Activated CD4-positive, alpha-beta T cell treated with anti-CD3 and anti-CD28 coated beads, Interleukin-2, amount 50 U/mL, for 4 hours (primary cell): ENCODE results near the gene OR2AP1.
A peak's percentile ranks its signal among the peaks of the same experiment; 100 is the strongest.
"Not testable (repeated sequence)": the region's sequence is repeated elsewhere in the genome, so short reads cannot be mapped to it uniquely, and the experiment has no call there.

ENCODE experiments used
- DNase-seq, 2 experiments: peaks; one replicate each; pipeline ENCODE4 v3.0.0-alpha.2; 2020

OR2AP1 gene

DNA sequence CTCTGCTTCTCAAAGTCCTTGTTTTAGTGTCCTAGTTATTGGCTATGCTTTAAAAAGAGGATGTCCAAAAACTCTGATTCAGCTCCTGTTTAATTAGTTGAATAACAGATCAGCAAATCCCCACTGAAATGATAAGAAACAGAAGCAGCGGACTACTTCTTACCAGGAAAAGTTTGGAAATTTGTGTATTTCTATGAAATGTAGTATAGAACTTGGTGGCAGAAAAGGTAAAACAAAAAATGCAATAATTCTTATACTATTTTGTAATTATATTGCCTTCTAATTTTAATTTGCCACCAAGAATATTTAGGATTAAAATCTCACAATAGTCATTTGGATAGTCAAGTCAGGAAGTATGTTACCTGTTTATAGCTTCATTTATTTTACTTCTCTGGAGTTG, at the start of gene OR2AP1:
Gene OR2AP1 (plus strand): TSS at position 301 of the 400 bp plus-strand sequence. CDS start 1,947 bp downstream, outside the sequence.
- DNase-seq = no peak

DNA sequence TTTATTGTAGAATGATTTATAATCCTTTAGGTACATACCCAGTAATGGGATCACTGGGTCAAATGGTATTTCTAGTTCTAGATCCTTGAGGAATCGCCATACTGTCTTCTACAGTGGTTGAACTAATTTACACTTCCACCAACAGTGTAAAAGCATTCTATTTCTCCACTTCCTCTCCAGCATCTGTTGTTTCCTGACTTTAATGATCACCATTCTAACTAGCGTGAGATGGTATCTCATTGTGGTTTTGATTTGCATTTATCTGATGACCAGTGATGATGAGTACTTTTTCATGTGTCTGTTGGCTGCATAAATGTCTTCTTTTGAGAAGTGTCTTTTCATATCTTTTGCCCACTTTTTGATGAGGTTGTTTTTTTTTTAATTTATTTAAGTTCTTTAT, 24.0 kb upstream of the OR2AP1 start:
- DNase-seq = not testable (repeated sequence)

DNA sequence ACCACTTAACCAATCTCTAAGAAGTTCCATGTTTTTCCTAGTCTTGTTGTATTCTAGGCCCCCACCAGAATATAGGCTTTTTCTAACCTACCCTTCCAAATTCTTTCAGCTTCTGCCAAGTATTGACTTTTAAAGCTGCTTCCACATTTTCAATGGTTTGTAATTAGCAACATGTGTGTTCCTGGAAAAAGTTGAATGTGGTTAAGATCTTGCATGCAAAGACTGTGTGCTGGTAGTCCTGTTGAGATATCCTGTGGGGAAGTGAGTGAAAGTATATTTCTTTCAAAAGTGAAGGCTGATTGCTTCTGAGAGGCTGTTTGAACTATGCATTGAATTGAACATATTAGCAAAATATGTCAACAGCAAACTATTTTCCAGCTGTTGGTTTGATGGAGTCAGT, 23.5 kb upstream of the OR2AP1 start:
- DNase-seq = no peak

DNA sequence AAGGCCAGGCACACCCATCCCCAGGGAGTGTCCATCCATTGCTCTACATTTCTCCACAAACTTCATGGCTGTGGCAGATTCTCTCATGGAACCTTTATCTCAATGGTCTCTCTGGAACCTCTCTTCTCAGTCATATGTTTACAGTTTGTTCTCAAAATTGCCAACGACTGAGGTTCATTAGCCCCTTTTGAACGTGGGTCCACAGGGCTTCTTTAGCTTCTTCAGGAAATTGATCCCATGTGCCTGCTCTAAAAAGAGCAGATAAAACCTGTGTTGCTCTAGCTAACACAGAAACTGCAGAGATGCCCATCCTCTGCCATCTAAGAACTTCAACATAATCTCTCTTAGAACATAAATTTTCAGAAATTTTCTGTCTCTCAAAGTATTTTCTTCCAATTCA, 23.0 kb upstream of the OR2AP1 start, which contains the start of gene OR6C4:
Gene OR6C4 (plus strand): TSS at position 301 of the 400 bp plus-strand sequence. CDS start 1,625 bp downstream, outside the sequence.
- no peak for DNase-seq

DNA sequence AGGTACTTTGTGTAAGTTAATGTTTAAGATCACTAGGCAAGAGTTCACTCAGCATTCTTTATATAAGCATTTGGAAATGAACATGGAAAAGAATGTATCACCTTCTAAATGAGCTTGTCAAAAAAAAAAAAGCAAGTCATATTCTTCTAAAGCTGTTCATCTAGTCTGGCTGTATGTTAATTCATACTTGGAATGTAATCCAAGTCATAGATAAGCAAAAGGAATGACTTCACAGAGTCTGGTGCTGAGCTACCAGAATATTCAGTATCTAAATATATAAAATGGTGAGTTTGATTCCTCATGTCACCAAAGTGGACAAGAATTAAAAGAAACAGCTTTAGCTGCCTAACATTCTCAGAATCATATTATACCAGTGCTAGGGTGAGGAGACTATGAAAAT, 18.0 kb upstream of the OR2AP1 start:
- no peak for DNase-seq

DNA sequence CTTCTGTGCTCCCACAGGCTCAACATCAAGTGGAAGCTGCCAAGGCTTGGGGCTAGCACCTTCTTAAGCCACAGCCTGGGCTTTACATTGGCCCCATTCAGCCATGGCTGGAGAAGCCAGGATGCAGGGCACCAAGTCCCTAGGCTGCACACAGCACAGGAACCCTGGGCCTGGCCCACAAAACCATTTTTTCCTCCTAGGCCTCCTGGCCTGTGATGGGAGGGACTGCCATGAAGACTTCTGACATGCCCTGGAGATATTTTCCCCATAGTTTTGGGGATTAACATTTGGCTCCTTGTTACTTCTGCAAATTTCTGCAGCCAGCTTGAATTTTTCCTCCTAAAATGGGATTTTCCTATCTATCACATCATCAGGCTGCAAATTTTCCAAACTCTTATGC, 2.2 kb upstream of the OR2AP1 start:
- DNase-seq = not testable (repeated sequence)

DNA sequence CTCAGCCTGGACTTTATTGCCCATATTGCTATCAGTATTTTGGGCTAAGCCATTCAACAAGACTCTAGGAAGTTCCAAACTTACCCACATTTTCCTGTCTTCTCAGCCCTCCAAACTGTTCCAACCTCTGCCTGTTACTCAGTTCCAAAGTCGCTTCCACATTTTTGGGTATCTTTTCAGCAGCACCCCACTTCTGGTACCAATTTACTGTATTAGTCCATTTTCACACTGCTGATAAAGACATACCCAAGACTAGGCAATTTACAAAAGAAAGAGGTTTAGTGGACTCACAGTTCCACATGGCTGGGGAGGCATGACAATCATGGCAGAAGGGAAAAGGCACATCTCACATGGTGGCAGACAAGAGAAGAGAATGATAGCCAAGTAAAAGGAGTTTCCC, 1.6 kb upstream of the OR2AP1 start:
- DNase-seq = not testable (repeated sequence)

DNA sequence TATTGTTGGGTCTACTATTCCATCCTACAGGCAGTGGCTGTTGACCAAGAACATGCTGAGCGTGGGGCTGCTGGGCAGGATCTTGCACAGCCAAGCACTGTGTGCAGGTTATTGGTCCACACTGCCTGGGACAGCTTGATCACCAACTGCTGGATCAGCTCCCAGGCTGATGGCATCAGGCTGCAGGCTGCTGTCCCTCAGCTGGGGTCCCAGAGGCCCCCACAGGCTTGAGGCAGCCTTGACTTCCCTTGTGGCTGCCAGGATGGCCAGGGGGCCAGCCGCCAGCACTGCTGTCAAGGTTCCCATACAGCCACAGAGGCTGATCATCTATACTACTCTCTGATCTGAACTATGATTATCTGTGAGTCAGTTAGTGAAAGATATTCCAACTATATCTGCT, 9.8 kb downstream of the OR2AP1 start:
- no peak for DNase-seq

DNA sequence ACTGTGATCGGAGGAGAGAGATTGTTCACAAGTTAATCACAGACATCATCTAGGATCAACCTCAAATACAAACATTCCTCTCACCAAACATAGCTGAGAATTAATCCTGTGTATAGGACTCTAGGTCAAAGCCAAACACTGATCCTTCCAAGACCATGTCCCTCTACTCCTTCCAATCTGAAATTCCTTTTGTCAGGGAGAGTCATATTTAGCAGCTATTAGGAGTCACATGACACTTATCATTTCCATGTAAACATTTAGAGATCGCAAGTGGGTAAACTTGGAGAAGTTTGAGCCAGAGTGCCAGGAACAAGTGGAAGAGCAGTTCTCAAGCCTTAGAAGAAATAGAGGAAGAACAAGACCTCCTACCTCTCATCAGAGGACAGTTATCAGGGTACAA, 13.5 kb downstream of the OR2AP1 start:
- no peak for DNase-seq

DNA sequence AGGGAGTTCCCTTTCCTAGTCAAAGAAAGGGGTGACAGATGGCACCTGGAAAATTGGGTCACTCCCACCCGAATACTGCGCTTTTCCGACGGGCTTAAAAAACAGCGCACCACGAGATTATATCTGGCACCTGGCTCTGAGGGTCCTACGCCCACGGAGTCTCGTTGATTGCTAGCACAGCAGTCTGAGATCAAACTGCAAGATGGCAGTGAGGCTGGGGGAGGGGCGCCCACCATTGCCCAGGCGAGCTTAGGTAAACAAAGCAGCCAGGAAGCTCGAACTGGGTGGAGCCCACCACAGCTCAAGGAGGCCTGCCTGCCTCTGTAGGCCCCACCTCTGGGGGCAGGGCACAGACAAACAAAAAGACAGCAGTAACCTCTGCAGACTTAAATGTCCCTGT, 17.9 kb downstream of the OR2AP1 start:
- not testable (repeated sequence) for DNase-seq

DNA sequence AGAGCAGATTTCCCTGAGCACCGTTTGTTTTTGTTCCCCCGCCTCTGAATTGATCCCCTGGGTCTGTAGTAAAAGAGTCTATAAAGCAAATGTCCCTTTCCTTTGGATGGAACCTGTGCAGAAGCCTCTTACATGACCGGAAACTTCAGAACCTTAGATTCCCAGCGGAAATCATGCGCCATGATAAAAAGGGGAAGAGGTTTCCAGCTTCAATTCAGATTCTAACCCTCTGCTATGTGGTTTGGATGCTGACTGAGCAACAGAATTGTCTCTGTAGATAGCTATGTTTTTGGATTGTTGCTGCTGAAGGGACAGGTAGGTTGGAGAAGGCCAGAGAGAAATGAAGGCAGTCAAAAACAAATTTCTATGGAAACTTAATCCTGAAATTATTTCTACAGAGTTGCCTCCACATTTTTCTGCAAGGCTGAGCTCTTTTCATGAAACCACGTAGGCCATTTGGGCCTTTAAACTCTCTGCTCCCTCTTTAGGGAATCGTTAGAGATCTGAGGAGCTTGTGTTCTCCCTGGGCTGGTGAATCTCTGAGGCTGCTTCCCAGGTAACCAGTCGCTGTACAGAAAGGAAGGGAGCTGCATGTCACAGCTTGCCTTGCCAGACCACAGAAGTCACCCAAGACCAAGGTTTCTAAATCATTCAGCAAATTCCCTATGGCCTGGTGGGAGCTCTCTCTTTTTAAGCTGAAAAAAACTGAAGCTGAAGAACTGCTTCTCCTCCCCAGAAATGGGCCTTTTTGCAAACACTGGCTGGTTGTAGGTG, 35.7 kb downstream of the OR2AP1 start:
- no peak for DNase-seq

DNA sequence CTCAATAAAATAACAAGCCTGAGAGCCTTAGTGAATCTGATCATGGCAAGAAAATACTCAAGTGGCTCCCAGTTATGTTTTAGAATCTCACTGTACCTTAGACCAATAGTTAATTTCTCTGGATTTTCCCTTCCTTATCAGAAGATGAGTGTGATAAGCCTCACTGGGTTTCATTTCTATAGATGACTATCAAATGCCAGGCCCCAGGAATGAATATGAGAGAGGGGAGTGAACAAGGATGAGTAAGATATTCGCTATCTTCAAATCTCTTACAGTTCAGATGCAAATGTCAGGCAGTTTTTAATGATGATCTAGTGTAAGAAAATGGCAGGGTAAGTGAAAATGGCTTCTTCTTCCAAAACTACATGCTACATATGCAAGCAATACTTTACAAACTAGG, 38.3 kb downstream of the OR2AP1 start:
- no peak for DNase-seq

DNA sequence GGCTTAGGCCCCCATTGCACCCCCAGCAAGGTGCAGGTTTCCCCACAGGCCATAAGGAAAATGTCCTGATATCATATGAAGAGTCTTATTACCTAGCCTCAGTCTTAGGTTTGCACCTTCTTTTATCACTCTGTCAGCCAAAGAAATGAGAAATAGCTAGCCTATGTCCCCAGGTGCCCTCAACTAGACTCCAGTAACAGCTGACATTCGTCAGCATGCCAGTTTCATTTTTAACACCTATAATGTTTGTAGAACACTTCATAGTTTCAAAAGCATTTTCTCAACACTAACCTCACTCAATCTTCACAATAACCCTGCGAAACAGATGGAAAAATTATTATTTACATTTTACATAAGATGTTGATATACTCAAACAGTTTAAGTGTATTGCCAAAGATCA, 40.4 kb downstream of the OR2AP1 start:
- DNase-seq = no peak

DNA sequence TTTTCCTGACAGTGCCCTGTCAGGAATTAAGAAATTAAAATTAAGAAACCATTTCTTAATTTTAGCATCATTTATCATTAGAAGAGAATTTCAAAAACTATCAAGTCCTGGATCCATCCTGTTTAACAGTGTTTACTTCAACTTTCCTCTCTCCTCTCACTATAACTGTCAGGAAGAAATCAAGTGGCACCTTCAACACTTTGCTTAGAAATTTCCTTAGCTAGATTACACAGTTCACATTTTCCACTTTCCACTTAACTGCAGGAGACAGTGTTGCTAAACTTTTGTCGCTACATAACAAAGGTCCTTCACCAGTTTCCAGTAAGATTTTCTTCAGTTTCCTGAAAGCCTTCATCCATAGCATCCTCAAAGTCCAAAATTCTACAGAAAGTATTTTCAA, 42.5 kb downstream of the OR2AP1 start:
- no peak for DNase-seq

DNA sequence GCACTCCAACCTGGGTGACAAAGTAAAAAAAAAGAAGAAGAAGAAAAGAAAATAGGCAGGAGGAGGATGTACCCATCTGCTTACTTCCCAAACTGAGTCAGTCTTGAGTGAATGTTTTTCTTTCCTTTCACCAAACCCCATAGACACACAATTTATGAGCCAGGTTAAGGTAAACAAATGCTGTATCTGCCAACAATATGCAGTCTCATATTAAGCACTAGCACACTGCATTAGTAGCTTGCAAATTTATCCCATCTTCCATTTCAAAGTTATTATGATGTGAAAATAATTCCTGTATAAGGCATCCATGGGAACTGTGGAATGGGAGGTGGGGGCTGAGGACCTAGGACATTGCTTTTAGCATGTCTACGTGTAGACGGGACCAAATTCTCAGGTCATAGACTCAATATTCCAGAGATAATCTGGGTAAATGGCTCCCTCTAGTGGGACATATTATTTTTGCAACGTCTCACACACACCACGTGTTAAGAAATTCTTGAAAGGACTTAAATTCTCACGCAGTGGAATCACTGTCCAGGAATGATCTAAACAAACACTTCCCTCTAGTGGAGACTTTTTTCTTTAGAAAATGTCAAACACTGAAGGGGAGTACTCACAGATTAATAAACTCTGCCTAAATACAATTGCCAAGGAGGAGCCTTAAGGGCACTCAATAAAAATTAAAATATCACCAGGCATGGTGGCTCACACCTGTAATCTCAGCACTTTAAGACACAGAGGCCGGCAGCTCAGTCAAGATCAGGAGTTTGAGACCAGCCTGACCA, 47.3 kb downstream of the OR2AP1 start:
- DNase-seq = peak; percentile 6 to 7

DNA sequence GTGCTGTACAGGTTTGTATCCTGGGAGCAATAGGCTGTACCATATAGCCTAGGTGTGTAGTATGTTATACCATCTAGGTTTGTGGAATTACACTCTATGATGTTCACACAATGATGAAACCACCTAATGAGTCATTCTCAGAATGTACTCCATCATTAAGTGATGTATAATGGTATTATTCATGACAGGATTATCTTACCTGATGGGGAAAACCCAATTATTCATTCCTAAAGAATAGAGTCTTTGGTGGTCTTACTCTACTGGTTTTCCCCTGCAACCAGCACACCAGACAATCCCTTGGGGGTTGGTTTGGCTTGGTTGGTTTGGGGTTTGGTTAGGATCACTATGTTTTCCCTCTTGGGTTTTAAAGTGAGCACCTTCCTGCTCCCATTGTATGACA, 51.8 kb downstream of the OR2AP1 start:
- DNase-seq = no peak
